ENCODE data around the gene SKP1. TPM values are rescaled to one million over a fixed set of nuclear protein-coding genes. Genes with fewer than 3 reads are reported as not detected.

The SKP1 gene
- total RNA-seq, 1 experiment from 2014 or later = 245 TPM

- H3K4me2 ChIP-seq (ENCODE audit: low read length) = no peak overlapping the region
- TF ChIP-seq, protein P1, sequence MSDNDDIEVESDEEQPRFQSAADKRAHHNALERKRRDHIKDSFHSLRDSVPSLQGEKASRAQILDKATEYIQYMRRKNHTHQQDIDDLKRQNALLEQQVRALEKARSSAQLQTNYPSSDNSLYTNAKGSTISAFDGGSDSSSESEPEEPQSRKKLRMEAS (IDR thresholded peaks at IDR 0.05) = no peak
- no peak for TF ChIP-seq POLR2A (IDR thresholded peaks at IDR 0.05; ENCODE audit: borderline replicate concordance, extremely low read depth, insufficient read depth, insufficient read length)
- TF ChIP-seq RAD21 (IDR thresholded peaks at IDR 0.05; ENCODE audit: low read depth) = no peak
- TF ChIP-seq, protein P2, sequence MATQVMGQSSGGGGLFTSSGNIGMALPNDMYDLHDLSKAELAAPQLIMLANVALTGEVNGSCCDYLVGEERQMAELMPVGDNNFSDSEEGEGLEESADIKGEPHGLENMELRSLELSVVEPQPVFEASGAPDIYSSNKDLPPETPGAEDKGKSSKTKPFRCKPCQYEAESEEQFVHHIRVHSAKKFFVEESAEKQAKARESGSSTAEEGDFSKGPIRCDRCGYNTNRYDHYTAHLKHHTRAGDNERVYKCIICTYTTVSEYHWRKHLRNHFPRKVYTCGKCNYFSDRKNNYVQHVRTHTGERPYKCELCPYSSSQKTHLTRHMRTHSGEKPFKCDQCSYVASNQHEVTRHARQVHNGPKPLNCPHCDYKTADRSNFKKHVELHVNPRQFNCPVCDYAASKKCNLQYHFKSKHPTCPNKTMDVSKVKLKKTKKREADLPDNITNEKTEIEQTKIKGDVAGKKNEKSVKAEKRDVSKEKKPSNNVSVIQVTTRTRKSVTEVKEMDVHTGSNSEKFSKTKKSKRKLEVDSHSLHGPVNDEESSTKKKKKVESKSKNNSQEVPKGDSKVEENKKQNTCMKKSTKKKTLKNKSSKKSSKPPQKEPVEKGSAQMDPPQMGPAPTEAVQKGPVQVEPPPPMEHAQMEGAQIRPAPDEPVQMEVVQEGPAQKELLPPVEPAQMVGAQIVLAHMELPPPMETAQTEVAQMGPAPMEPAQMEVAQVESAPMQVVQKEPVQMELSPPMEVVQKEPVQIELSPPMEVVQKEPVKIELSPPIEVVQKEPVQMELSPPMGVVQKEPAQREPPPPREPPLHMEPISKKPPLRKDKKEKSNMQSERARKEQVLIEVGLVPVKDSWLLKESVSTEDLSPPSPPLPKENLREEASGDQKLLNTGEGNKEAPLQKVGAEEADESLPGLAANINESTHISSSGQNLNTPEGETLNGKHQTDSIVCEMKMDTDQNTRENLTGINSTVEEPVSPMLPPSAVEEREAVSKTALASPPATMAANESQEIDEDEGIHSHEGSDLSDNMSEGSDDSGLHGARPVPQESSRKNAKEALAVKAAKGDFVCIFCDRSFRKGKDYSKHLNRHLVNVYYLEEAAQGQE (IDR thresholded peaks at IDR 0.05; ENCODE audit: low read depth) = no peak
- TF ChIP-seq EZH2 (IDR thresholded peaks at IDR 0.05) = no peak
- no peak for TF ChIP-seq ATF3 (IDR thresholded peaks at IDR 0.05)
- no peak for TF ChIP-seq YY1 (IDR thresholded peaks at IDR 0.05; ENCODE audit: extremely low read depth, insufficient replicate concordance, low read depth, low read length)
- TF ChIP-seq, protein P3, sequence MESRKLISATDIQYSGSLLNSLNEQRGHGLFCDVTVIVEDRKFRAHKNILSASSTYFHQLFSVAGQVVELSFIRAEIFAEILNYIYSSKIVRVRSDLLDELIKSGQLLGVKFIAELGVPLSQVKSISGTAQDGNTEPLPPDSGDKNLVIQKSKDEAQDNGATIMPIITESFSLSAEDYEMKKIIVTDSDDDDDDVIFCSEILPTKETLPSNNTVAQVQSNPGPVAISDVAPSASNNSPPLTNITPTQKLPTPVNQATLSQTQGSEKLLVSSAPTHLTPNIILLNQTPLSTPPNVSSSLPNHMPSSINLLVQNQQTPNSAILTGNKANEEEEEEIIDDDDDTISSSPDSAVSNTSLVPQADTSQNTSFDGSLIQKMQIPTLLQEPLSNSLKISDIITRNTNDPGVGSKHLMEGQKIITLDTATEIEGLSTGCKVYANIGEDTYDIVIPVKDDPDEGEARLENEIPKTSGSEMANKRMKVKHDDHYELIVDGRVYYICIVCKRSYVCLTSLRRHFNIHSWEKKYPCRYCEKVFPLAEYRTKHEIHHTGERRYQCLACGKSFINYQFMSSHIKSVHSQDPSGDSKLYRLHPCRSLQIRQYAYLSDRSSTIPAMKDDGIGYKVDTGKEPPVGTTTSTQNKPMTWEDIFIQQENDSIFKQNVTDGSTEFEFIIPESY (IDR thresholded peaks at IDR 0.05; ENCODE audit: extremely low read depth, insufficient replicate concordance, low read length) = no peak
- no peak for TF ChIP-seq JUND (IDR thresholded peaks at IDR 0.05)
- no peak for TF ChIP-seq CEBPB (IDR thresholded peaks at IDR 0.05; ENCODE audit: low read depth)
- TF ChIP-seq SIN3A (IDR thresholded peaks at IDR 0.05; ENCODE audit: low read depth) = no peak
- no peak for TF ChIP-seq FOSL1 (IDR thresholded peaks at IDR 0.05; ENCODE audit: low read depth)
- no peak for TF ChIP-seq SRF (IDR thresholded peaks at IDR 0.05; ENCODE audit: low read depth)
- H3K9me2 ChIP-seq (ENCODE audit: insufficient read depth) = no peaks in the 10 kb centered on the region
- H3K9ac ChIP-seq (ENCODE audit: low read length) = no peak overlapping the region
- peaks cover 36 to 50% of the 10 kb centered on the region in 2 experiments for H3K36me3 ChIP-seq (ENCODE audit: control insufficient read depth in 1 of 2, insufficient read depth in 2 of 2, low read length in 2 of 2)
- DNase-seq (ENCODE audit: low read depth, low spot score) = no peak
- ChIA-PET CTCF (interaction anchor here (1.6 to 2.0 kb wide), 2 partner anchors 14 to 114 kb away, joined by 4 to 8 read pairs; no protein-coding TSS in a partner anchor), POLR2A (no interaction called here), RAD21 (ENCODE audit: low non-redundant PET in 1 of 2, low total read pairs in 2 of 2, uncharacterized antibody in 2 of 2, unreplicated experiment in 2 of 2) (no interaction called here)
- H3K27ac ChIP-seq (ENCODE audit: low read depth, low read length) = no peak overlapping the region
- no peaks in the 10 kb centered on the region for H3K27me3 ChIP-seq (ENCODE audit: insufficient read depth, low read length)
- H2AFZ ChIP-seq (ENCODE audit: low read depth, low read length, poor library complexity, severe bottlenecking) = no peak overlapping the region
- H4K20me1 ChIP-seq (ENCODE audit: insufficient read depth) = no peaks in the 10 kb centered on the region; the same call in 1 of the 2 replicates
- BruUV-seq (replicated peaks) = no TSS peak
- no peaks in the 10 kb centered on the region for H3K9me3 ChIP-seq (ENCODE audit: control insufficient read depth in 1 of 2, insufficient read depth in 1 of 2, low read depth in 1 of 2, low read length in 2 of 2)
- H3K79me2 ChIP-seq (ENCODE audit: insufficient read depth, low read length) = peaks cover 28% of the 10 kb centered on the region
- H3K4me3 ChIP-seq (replicated peaks in 1 of 2; ENCODE audit: low read depth in 1 of 2, low read length in 2 of 2) = no peak overlapping the region
- intact Hi-C loops (cut with micrococcal nuclease) = no loop called here
- no peaks in the 10 kb centered on the region for H3K4me1 ChIP-seq (ENCODE audit: control insufficient read depth in 1 of 2, insufficient read depth in 2 of 2, low read length in 2 of 2)
- ATAC-seq = no peak
Measured at GRCh38 chr5:134153657-134154056, 23.1 kb downstream of the SKP1 start.
